ENCODE data around the gene QPCTL.
"Not testable (repeated sequence)": the region's sequence is repeated elsewhere in the genome, so short reads cannot be mapped to it uniquely, and the experiment has no call there.

Gene QPCTL

GRCh38 chr19:45717131-45717982 lies 24.9 kb downstream of the QPCTL start:
- peak; percentile 98 for DNase-seq (ENCODE audit: low spot score)

- no peak for DNase-seq (ENCODE audit: low spot score)
Measured at GRCh38 chr19:45717983-45718650, 25.7 kb downstream of the QPCTL start.

- not testable (repeated sequence) for DNase-seq (ENCODE audit: low spot score)
Measured at GRCh38 chr19:45720065-45720464, 27.6 kb downstream of the QPCTL start.

- DNase-seq (ENCODE audit: low spot score), result not testable (repeated sequence)
Measured at GRCh38 chr19:45728683-45729082, 36.2 kb downstream of the QPCTL start.

DNA sequence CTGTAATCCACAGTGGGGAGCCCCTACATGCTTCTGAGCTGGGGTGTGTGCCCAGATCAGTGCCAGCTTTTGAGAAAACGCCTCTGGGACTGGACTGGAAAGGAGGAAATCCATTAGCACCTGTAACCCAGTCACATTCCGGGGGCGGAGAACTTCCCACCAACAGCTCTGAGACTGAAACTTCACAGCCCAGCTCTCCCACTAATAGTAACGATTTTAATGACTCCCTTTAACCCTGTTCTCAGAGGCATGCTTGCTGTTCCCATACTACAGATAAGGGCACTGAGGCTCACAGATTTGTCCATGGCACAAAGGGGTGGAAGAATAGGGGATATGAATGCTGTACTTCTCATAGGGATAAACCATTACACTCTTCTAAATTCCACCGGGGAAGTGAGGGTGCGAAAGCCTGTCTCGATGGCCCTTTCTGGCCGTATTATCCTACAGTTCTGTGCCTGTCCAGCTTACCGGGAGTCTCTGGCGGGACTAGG lies 37.4 kb downstream of the QPCTL start:
- no peak for DNase-seq (ENCODE audit: low spot score)

- peak; percentile 96 for DNase-seq (ENCODE audit: low spot score)
Measured at GRCh38 chr19:45730368-45731288, 38.2 kb downstream of the QPCTL start, which contains the start of gene FBXO46. Gene FBXO46, minus strand, starts transcription at chr19:45730896. Its CDS starts 17,401 bp downstream, at chr19:45713495.

GRCh38 chr19:45733160-45733810 lies 40.8 kb downstream of the QPCTL start, which contains the start of gene MEIOSIN:
Gene MEIOSIN, plus strand, starts transcription at chr19:45733439. Its CDS starts 1,938 bp downstream, at chr19:45735377.
- no peak for DNase-seq (ENCODE audit: low spot score)

- DNase-seq (ENCODE audit: low spot score), result no peak
Measured at GRCh38 chr19:45739498-45740439, 47.3 kb downstream of the QPCTL start.

- no peak for DNase-seq (ENCODE audit: low spot score)
Measured at GRCh38 chr19:45742969-45743368, 50.5 kb downstream of the QPCTL start.

DNA sequence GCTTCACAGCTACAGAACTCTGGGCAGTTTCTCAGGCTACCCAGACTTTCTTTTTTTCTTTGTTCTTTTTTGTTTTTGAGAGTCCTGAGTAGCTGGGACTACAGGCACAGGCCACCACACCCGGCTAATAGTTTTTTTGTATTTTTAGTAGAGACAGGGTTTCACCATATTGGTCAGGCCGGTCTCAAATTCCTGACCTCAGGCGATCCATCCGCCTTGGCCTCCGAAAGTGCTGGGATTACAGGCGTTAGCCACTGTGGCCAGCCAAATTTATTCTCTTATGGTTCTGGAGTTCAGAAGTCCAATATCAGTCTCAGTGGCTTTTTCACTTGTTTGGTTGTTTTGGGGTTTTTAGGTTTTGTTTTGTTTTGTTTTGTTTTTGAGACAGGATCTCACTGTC lies 53.1 kb downstream of the QPCTL start:
- DNase-seq (ENCODE audit: low spot score), result no peak

GRCh38 chr19:45746866-45747265 lies 54.4 kb downstream of the QPCTL start:
- DNase-seq (ENCODE audit: low spot score), result no peak

GRCh38 chr19:45747513-45747912 lies 55.0 kb downstream of the QPCTL start:
- DNase-seq (ENCODE audit: low spot score), result no peak

DNA sequence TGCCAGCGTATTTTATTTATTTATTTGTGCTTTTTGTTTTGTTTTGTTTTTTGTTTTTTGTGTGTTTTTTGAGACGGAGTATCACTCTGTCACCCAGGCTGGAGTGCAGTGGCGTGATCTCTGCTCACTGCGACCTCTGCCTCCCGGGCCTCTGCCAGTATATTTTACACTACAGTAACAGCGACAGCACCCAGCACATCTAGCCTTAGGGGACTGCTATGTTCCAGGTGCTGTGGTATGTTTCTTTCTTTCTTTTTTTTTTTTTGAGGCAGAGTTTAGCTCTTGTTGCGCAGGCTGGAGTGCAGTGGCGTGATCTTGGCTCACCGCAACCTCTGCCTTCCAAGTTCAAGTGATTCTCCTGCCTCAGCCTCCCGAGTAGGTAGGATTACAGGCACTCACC lies 59.0 kb downstream of the QPCTL start:
- not testable (repeated sequence) for DNase-seq (ENCODE audit: low spot score)

DNA sequence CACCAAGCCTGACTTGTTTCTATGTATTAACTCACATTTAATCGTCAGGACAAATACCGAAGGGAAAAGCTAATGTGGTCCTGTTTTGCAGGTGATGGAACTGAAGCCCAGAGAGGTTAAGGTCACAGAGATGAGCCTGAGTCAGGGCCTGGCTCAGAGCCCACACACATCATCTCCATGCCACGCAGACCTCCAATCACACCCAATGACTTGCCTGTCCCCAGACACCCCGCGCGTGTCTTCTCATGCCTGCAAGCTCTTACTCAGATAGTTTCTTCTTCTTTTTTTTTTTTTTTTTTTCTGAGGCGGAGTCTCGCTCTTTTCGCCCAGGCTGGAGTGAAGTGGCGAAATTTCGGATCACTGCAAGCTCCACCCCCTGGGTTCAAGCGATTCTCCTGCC lies 60.2 kb downstream of the QPCTL start:
- DNase-seq (ENCODE audit: low spot score), result no peak

DNA sequence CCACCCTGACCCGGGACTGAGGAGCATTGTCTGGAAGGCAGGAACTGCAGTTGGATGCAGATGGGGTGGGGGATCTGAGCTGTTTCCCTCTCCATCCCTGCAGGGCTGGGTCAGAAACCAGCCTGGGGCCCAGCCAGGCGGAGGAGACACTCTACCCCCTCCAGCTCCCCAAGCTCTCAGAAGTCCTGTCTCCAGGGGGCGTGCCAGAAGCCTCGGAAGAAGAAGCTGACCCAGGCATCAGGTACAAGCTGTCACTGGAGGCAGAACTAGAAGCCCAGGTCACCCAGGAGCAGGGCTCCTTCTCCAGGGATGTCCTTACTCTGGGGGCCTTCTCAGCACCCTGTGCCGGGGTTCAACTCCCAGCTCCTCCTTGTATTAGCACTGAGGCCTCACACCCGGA lies 61.1 kb downstream of the QPCTL start:
- no peak for DNase-seq (ENCODE audit: low spot score)

Measured in AG08396 (cell line).